HG03342 (cell line): ENCODE measurements around the gene PXDC1.

Source experiments
- ATAC-seq: cut with Tn5 transposase; IDR thresholded peaks from one replicate; pipeline ENCODE4 v1.9.1; 2021; ENCODE audit warnings: mild to moderate bottlenecking, moderate library complexity; ENCODE audit not compliant: unreplicated experiment

The PXDC1 gene

DNA sequence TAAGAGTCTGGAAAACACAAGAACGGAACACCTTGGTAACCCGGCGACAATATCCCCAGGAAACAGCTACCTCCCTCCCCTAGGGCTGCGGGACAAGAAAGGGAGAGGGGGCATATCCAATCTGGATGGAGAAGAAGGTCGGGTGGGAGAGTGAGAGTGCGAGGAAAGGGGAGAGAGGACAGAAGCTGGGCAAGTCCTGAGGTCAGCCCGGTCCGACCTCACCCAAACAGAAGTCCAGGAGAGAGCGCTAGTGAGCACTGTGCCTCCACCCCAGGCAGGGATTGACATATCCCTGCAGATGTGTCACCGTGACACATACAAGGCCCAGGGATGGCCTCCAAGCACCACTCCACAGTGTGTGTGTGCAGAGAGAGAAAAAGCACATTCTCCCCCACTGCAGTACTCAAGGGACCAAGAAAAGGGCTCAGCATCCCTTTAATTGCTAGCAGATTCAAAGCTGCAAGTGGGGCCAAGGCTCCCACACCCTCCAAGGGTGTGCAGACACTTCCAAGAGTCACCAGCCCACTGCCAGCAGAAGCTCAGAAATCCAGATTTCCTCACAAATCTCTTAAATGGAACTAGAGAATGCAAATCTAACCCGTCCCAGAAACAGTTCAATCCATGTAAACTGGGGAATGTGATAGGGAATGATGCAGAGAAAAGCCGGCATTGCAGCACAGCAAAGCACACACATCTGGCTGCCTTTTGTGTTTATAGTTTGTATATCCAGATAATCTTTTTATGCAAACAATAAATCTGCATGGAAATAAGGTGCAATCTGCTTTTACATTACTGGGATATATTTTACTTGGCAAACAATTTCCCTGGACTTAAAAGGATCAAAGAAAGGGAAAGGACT is 3.1 kb downstream of the PXDC1 start:
- ATAC-seq, result no peak

DNA sequence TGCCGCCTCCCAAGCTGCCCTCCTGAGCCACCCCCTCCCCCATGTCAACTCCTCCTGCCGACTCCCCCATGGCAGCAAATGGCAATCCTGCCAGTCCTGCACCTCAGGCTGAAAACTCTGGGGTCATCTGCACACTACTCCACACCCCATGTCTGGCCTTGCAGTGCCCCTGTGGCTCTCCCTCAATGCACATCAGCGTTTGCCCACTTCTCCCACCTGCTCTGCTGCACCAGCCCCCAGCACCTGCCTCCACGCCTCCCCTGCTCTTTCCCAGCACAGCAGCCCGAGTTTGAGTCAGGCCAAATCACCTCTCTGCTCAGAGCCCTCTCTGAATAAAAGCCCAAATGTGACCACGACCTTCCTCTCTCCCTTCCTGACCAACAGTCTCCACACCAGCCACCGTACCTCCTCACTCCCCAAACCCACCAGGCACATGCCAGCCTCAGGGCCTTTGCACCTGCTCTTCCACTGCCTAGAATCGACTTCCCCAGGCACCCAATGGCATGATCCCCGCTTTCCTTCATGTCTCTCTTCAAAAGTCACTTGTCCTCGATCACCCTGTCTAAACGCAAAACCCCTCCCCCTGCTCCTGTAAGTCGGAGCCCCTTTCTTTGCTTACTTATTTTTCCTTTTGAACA is 4.3 kb downstream of the PXDC1 start:
- ATAC-seq, result no peak

DNA sequence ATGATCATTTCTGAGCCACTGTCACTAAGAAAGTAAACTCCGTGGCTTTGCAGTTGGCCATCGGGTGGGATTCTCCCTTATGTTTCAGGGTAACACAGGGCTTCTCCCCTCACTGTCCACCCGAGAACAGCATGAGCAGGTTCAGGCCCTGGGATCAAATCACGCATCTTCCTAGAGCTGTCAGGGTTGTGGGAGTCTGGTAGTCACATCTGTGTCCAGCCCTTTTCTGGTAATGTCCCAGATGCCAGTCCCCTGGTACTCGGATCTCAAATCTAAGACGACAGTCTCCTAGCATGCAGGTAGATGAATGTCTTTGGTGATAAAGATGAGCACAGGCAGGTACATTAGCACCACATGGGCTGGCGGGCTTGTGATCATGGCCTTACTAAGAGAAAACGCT is 4.8 kb downstream of the PXDC1 start:
- ATAC-seq, result no peak

DNA sequence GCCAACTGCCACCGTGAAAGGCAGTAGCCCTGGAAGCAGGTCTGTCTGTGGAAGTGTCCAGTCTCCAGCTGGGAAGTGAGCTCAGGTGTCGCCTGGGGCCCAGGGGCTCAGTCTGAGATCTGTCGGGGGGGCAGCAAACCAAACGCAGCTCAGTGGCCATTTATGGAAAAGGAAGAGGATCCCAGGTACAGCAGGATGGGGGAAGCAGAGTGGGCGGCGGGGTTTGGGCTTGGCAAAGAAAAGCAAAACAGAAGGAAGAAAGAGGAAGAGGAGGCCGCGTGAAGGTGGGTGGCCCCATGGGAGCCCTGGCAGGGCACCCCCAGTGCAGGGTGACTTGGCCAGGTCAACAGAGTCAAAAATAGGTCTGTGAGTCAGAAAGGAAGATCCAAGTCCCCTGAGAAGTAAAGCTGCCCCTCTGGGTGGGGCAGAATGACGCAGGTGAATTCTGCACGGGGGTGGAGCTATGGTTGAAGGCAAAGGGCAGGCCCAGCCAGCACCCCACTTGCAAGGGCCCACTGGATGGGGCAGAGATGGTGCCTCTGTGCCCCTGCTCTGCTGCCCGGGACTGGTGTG is 5.3 kb downstream of the PXDC1 start:
- ATAC-seq, result peak; percentile 51

DNA sequence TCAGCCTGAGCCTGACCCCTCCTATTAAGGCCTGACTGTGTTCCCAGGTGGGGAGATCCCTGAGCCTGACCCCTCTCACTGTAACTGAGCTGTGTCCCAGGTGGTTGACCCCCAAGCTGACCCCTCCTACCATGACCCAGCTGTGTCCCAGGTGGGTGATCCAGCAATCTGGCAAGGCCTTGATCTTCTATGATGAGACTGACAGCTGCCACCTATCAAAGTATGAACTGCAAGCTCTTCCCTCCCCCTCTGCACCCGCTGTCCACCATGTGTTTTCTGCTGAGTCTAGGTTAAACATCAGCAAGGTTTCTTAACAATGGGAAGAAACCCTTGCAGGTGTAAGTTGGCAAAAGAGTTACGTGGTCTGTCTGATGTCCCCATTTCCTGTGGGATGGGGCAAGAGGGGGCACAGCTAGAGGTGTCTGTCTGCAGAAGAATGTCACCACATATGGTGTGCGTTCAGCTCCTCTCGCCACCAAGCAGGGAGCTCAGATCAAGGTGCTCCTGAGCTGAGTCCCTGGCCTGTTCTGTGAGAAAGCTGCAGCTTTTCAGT is 5.9 kb downstream of the PXDC1 start:
- no peak for ATAC-seq

DNA sequence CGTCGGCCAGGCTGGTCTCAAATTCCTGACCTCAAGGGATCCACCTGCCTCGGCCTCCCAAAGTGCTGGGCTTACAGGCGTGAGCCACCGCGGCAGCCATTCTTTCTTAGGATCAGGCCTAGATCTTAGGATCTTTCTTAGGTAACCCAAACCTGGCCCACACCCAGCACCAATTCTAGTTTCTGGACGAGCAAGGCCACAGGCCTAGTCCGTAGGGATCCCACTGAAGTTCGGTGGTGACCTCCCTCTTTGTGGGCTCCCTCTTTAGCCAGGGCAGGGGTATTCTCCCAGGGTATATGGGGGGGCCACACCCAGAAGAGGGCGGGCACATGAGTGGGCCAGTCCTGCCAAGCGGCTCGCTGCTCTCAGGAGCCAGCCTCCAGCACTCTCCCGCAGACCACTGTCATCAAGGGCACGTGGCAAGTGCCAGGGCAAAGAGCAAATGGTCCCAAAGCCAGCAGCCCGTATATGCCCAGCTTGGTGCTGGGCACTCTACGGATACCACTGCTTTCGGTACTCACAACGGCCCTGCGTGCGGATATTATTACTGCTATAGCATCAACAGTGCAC is 6.5 kb downstream of the PXDC1 start:
- no peak for ATAC-seq

DNA sequence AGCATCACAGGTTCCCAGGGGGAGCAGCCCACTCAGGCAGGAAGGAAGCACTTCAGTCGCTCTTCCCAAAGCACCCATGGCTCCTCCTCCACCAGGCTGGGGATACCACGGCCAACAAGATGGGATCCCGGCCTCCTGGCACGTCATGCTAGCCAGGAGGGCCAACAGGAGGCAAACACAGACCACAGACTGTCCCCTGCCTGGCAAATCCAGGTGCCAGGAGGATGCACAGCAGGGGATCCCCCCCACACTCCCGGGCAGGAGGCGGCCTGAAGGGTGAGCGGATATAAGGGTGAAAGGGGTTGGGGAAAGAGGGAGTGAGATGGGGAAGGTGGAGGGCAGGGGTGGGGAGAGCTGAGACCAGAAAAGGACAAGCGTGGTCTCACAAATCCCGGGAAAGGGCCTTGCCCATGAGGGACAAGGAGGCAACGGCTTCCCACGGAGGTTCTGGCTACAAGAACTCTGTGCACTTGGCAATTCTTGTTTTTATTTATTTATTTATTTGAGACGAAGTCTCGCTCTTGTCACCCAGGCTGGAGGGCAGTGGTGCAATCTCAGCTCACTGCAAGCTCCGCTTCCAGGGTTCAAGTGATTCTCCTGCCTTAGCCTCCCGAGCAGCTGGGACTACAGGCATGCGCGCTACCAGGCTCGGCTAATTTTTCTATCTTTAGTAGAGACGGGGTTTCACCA is 7.2 kb downstream of the PXDC1 start:
- ATAC-seq, result no peak

DNA sequence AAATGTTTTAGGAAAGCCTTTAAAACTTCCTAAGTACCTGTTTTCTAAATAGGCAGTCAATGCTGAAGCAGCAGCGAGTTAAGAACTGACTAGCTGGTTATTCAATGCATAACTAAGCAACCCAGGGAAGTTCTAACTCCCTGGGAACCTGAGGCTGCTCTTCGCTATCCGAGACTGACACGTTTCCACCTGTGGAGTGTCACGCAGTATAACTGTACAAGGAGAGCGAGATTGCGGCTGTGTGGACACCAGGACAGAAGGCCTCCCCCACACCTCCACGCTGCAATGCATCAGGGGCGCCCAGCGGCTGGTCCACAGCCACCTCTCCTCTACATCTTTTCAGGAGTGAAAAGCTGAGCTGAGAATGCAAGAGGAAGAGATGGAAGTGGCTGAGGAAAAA is 8.0 kb downstream of the PXDC1 start:
- no peak for ATAC-seq

DNA sequence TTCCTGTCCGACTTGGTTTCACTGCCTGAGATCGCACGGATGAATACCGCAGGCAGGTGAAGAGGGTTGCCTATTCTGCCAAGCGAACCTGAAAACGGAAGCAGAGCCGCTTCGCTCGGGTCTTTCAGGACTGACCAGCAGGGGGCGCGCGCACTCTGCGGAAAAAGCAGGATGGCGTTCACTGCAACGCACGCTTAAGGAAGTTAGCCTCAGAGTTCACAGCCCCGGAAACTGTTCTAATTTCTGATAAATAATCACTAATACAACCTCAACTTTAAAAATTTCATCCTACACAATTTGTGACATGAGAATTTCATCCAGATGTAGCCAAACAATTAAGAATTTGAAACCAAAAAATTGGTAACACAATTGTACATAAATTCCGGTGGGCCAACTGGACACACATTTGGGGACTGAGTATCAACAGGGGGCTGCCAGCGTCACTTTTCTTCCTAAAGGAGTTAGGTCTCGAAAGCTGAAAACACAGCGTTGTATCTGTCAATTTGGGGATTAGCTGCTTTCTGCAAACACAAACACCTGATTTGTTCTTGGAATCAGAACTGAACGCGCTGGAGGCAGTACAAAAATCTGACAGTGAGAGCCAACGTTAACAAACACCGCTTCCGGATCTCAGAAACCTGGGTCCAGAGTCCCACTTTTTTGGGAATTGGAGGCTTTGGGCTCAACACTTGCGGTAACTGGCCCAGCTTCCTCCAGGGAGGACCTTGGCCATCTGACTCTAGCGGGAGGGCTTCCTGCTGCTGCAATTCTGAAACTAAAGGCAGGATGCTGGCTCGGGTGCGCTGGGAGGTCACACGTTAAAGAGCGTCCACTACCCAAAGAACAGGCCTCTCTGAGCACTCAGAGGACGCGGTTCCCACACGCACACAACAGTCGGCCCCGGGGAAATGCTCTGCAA is 8.8 kb downstream of the PXDC1 start:
- ATAC-seq, result no peak

DNA sequence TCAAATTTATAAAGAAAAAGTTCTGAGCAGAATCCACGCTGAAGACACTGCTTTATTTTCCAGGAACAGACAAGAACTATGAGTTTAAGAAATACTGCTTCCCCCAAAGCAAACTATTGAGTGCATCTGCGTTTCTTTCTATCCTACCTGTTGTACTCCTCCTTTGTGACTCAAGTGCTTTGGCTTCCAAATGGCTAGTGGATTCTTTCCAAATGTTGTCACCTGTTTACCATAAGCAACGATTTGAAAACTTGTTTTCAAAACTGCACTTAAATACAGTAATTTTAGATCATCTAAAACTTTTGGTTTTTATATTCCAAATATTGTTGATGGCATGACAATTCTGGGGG is 9.5 kb downstream of the PXDC1 start:
- ATAC-seq, result no peak

DNA sequence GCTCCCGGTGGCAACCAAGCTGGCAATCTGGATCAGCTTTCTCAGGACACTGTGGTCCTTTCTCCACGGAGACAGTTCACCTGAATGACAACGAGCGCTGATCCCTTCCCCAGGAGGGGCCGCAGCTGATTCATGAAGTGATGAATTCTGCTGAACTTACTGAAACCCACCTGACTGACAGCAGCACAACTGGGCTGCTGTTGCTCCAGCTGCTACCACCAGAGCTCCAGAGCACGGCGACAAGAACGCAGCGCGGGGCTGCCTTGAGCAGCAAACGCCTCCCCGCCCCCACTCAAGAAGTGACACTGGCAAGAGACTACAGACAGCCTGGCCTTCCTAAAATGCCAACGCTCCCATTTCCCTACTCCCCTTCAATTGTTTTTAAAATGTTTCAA is 10.0 kb downstream of the PXDC1 start:
- ATAC-seq, result no peak

DNA sequence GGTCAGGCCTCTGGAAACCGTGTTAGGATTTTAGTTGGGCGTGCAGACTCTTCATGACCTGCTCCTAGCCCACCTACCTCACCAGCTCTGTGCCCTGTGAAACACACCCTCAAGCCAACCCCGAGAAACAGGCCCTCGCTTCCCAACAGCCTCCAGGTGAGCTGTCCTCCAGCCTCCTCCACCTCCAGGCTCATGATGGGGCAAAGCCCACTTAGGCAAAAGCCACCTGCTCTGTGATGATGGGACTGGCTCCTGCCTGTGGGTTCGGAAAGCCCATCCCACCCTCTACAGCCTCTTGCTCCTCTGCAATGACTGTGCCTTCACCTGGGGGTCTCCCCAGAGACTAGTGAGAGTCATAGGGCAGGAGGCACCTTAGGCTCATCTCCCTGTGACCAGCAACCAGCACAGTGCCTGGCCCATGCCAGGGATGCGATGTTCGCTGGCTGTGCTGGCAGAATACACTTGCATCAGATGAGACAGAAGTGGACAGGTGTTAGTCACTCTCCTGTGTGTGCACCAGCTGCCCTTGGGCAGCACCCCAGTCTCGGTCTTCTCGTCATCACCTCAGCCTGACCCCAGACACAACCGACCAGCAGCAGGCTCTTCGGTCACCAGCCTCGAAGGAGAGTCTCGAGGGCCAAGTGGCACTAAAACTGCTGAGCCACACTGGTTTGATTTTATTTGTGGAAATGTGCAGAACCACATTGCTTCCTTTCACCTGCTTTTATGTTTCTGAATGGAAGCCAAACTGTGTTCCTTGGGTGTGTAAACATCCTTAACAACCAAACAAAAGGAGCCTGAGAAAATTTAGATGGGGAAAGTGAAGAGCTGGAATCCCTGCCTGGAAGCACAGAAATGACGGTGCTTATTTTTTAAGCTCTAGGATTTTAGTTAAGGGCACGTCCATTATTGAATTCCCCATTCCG is 10.7 kb downstream of the PXDC1 start:
- no peak for ATAC-seq

DNA sequence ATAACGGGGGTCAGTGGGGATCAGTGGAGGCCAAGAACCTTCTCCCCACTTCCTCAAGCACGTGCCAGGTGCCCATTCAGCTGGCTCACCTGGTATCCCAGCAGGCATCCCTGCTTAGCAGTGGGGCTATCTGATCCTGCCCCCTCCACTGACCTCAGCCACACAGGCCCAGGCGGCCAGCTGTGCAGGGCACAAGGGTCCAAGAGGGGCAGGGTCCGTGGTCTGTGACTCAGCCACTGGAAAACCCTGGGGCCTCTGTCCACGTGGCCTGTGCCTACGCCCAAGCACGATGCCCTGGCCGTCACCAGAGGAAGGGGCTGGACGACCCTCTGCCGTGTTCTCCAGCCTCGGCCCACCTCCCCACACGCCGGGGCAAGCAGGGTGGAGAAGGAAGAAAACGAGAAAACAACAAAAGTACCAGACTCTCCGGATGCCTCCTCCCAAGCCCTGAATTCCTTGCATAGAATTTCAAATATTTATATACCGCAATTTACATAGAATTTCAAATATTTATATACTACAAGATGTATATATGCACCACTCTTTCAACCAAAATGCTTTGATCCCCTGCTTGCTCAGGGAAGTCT is 12.1 kb downstream of the PXDC1 start:
- ATAC-seq, result no peak

DNA sequence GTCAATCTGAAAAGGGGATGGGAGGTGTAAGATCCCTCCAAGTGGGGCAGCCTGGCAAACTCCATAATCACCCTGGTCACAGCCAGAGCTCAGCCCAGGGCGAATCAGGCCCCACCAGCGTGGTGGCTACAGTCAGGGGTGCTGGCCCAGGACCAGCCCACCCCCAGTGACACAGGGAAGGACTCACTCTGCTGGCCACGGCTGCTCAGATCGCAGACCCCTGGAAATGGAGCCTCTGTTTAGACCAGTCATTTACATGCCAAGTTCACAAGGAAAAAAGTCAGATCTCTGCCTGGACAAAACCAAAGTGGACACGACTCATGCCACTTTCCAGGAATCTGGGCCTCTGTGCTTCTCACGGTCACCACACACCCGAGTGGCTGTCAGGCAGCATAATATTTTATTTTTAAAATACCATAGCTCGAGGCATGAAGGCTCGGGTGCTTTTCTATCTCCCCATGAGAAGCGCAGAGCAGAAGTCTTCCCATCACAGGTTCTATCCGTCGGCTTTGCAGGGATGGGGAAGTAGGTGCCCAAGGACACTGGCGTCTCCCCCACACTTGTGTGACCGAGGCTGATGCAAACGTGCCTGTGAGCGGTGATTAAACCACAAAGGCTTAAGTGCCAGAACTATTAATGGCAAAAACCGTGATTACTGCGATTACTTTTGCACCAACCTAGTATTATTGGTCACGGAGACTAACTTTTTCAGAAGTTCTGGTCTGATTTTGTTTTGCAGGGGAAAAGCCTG is 13.0 kb downstream of the PXDC1 start:
- no peak for ATAC-seq

DNA sequence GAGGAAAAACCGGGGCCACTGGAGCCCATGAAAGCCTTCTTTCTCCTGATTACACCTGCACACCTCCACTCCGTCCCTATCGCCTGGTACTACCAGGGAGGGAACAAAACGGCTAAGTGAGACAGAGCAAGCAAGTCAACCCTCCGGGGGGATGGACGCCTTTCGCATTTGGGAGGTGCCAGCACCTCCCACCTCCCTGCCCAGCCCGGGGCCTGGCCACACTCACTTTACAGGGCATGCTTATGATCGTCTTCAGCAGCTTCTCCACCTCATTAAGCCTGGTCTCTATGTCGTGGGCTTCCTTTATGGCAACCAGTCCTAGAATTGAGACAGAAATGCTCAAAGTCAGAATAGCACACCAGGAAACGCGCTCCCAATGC is 13.7 kb downstream of the PXDC1 start:
- ATAC-seq, result no peak

DNA sequence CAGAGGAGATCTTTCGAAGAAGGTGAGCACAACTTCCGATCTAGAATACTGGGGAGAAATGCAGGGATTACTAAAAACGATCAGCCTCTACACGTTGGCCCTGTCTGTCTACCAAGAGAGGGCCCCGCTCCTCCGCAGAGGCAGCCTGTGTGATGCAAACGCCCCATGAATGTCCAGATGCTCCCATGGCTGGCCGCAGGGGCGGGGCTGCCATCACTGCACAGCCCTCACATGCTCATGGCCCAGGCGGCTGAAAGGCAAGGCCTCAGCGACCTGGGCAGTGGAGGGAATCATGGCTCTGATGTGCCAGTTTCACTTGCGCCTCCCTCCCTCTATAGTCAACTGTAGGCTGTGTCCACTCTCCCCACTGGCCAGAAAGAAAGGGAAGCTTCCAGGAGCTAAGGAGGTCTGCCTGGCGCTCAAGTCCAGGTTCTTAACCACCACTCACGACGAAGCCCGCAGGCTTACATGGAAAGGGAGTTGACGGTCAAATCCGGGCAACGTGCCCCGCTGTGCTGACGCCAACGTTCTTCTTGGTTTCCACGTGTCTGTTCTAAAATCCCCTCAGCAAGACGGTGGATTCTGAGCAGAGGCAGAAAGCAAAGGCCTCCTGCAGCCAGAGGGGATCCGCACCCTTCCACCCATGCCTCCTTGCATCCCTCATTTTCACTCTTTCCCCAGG is 14.2 kb downstream of the PXDC1 start:
- ATAC-seq, result no peak

DNA sequence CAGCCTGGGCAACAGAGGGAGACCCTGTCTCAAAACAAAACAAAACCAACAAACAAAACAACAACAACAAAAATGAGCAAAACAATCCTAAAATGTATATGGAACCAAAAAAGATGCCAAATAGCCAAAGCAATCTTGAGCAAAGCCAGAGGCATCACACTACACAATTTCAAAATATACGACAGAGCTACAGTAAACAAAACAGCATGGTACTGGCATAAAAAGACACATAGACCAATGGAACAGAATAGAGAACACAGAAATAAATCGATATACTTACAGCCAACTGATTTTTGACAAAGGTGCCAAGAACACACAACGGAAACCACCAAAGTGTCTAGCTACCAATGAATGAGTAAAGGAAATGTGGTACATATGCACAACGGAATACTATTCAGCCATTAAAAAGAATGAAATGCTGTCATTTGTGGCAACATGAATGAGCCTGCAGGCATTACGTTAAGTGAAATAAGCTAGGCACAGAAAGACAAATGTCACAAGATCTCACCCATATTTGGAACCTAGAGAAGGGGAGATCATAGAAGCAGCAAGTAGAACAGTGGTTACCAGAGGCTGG is 16.4 kb downstream of the PXDC1 start:
- no peak for ATAC-seq
